IPS-18c (cell line): ENCODE results near the gene TBC1D19.
"Not testable (repeated sequence)": the region's sequence is repeated elsewhere in the genome, so short reads cannot be mapped to it uniquely, and the experiment has no call there.

ENCODE experiments used
- H3K4me3 ChIP-seq: 2 replicates; pipeline ENCODE4 v1.7.0; 2013; ENCODE audit warnings: low read depth, mild to moderate bottlenecking, low read length, moderate library complexity; ENCODE audit not compliant: insufficient read depth
- H3K9me3 ChIP-seq: one replicate; pipeline ENCODE4 v1.6.1; 2013; ENCODE audit warnings: mild to moderate bottlenecking, low read length, moderate library complexity; ENCODE audit not compliant: control insufficient read depth, insufficient read depth

The TBC1D19 gene

GRCh38 chr4:26640639-26641038, 56.8 kb downstream of the TBC1D19 start:
- H3K9me3 ChIP-seq, H3K4me3 ChIP-seq: not testable (repeated sequence)

- H3K4me3 ChIP-seq: no peak overlapping the region
- H3K9me3 ChIP-seq: no peaks in the 10 kb centered on the region
These were observed 63.8 kb downstream of the TBC1D19 start for GRCh38 chr4:26647523-26648224.

GRCh38 chr4:26648260-26648659, 64.4 kb downstream of the TBC1D19 start:
- Histone ChIP-seq H3K9me3 (no peaks in the 10 kb centered on the region), H3K4me3 (no peak overlapping the region)

- no peak overlapping the region for H3K4me3 ChIP-seq
- no peaks in the 10 kb centered on the region for H3K9me3 ChIP-seq
These were observed 76.4 kb downstream of the TBC1D19 start for GRCh38 chr4:26660261-26660660.

- no peak overlapping the region for H3K4me3 ChIP-seq
- H3K9me3 ChIP-seq: no peaks in the 10 kb centered on the region
These were observed 80.0 kb downstream of the TBC1D19 start for GRCh38 chr4:26663888-26664287.

GRCh38 chr4:26670903-26671537, 87.1 kb downstream of the TBC1D19 start:
- H3K9me3 ChIP-seq: no peaks in the 10 kb centered on the region
- H3K4me3 ChIP-seq: no peak overlapping the region

GRCh38 chr4:26679040-26679695, 95.3 kb downstream of the TBC1D19 start:
- H3K9me3 ChIP-seq, H3K4me3 ChIP-seq: not testable (repeated sequence)

- Histone ChIP-seq H3K4me3 (no peak overlapping the region), H3K9me3 (peaks cover 8% of the 10 kb centered on the region)
These were observed 98.6 kb downstream of the TBC1D19 start for GRCh38 chr4:26682436-26682835.

- no peaks in the 10 kb centered on the region for H3K9me3 ChIP-seq
These were observed 101.4 kb downstream of the TBC1D19 start for GRCh38 chr4:26685250-26685649.

GRCh38 chr4:26687728-26688127, 103.8 kb downstream of the TBC1D19 start:
- Histone ChIP-seq H3K4me3 (no peak overlapping the region), H3K9me3 (no peaks in the 10 kb centered on the region)

More at GRCh38 chr4:26685250-26685649, 101.4 kb downstream of the TBC1D19 start:
- no peak overlapping the region for H3K4me3 ChIP-seq

- peaks cover 2% of the 10 kb centered on the region for H3K9me3 ChIP-seq
- no peak overlapping the region for H3K4me3 ChIP-seq
These were observed 106.6 kb downstream of the TBC1D19 start for GRCh38 chr4:26690506-26690905.

GRCh38 chr4:26692014-26692726, 108.3 kb downstream of the TBC1D19 start:
- peaks cover 2% of the 10 kb centered on the region for H3K9me3 ChIP-seq
- no peak overlapping the region for H3K4me3 ChIP-seq

- not testable (repeated sequence) for H3K9me3 ChIP-seq, H3K4me3 ChIP-seq
These were observed 110.2 kb downstream of the TBC1D19 start for GRCh38 chr4:26694131-26694530.

GRCh38 chr4:26700110-26700509, 116.2 kb downstream of the TBC1D19 start:
- Histone ChIP-seq H3K4me3 (no peak overlapping the region), H3K9me3 (no peaks in the 10 kb centered on the region)

- Histone ChIP-seq H3K4me3 (no peak overlapping the region), H3K9me3 (no peaks in the 10 kb centered on the region)
These were observed 117.2 kb downstream of the TBC1D19 start for GRCh38 chr4:26701095-26701494.

GRCh38 chr4:26701786-26702227, 117.9 kb downstream of the TBC1D19 start:
- H3K4me3 ChIP-seq: no peak overlapping the region
- H3K9me3 ChIP-seq: no peaks in the 10 kb centered on the region

GRCh38 chr4:26707342-26707741, 123.5 kb downstream of the TBC1D19 start:
- Histone ChIP-seq H3K4me3 (no peak overlapping the region), H3K9me3 (no peaks in the 10 kb centered on the region)

GRCh38 chr4:26709246-26709645, 125.4 kb downstream of the TBC1D19 start:
- Histone ChIP-seq H3K9me3 (no peaks in the 10 kb centered on the region), H3K4me3 (no peak overlapping the region)
